GM19240 (cell line): Measurements from ENCODE around the gene APOO.

Experiments
- DNase-seq: peaks from one replicate; pipeline ENCODE4 v3.0.0; 2011; ENCODE audit warnings: low spot score; ENCODE audit not compliant: insufficient read length

The APOO gene

DNA sequence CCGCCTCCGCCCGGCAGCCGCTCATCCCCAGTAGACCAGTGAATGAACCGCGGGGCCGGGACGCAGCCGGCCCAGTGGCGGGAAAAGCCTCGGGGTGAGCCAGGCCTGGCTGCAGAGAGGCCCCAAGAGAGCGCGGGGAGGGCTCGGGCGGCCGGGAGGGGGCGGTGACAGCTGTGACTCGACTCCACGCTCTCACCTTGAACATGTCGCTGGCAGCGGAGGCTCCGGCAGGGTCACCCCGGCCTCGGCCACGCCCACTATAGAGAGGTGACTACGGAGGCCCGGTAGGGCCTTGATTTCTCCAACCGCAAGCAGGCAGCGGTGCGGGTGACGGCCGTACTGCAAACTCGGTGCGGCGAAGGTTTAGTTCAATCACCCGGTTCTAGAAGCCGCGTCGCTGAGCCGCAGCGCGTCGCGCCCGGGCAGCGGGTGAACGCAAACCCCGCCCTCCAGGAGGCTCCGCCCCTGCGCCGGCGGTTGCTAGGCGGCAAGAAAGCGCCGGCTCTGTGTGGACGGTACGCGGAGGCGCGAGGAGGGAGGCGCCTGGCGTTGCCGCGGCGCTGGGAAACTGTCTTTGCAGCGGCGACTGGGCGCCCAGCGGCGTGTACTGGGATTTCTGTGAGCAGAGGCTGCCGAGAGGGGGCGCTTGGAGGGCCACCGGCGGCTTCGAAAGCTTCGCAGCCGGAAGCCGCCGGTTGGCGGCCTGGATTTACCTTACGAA, at the start of gene APOO, which contains the start of gene CXorf58:
TSS of gene APOO (minus strand) at position 441 of the 721 bp plus-strand sequence. CDS start at position 205, 236 bp downstream.
TSS of gene CXorf58 (plus strand) at position 509 of the 721 bp plus-strand sequence. CDS start 2,297 bp downstream, outside the sequence.
- DNase-seq = peak; percentile 61

- no peak for DNase-seq
Measured at GRCh38 chrX:23954396-23954795, 46.7 kb upstream of the APOO start.

DNA sequence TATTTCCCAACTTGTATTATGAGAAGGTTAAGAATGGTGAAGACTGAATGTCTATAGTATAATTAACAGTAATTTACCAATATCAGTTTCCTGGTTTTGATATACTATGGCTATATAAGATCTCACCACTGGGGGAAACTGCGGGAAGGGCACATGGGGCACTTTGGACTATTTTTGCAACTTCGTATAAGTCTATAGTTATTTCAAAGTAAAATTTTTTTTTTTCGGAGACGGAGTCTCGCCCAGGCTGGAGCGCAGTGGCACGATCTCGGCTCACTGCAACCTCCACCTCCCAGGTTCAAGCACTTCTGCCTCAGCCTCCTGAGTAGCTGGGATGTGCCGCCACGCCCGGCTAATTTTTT, 46.2 kb upstream of the APOO start:
- no peak for DNase-seq

DNA sequence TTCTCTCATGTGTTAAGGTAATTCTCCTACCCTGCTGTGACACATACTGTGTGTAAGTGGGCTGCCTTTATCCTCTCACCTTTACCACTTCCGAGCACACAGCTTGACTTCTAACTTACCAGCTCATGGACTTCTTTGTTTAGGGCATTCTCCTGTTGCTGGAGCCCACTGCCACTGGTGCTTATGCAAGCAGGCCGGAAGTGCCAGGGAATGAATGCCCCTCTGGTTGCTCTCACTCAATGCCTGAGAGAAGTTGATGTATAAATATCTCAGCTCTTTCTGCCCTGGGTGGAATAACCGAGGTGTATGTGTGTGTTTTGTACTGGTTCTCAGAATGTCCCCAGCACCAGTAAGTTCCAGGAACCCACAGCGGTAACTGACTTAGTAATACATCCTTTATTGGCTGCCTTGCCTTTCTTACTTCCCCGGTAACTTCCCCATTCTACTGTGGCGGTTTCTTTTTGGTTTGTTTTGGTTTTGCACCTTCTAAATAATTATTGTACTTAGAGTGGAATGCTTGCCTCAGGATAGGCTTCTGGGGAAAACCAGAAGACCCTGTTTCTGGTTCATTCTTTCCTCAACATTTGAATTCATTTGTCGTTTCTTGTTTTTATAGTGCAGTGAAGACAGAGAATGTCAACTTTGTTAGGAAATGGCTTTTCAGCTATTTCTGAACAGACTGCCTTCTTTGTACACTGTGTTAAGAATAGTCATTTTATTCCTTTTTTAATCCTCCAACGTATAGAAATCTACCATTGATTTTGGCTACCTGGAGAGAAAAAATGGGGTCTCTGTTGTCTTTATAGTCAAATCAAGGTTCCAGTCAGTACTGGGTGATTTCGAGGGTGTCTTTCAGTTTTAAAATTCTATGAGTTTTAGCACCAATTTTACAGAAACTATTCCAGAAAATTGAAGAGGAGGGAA, 45.5 kb upstream of the APOO start:
- DNase-seq = peak; percentile 26

DNA sequence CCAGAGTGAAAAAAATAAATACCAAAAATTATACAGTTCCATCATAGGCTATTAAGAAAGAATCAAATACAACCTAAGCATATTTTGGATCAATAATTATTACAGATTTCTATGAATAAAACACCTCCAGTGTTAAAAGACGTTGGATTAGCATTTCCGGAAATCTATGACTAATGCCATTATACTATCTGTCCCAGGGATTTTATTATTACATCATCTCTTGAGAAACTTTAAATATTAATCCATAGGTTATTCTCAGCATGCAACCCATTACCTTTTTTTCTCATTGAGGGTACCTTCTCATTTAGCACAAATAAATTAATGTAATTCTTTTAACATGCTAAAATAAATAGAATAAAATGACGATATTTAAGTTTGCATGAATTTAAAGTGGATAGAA, 44.7 kb upstream of the APOO start:
- no peak for DNase-seq

DNA sequence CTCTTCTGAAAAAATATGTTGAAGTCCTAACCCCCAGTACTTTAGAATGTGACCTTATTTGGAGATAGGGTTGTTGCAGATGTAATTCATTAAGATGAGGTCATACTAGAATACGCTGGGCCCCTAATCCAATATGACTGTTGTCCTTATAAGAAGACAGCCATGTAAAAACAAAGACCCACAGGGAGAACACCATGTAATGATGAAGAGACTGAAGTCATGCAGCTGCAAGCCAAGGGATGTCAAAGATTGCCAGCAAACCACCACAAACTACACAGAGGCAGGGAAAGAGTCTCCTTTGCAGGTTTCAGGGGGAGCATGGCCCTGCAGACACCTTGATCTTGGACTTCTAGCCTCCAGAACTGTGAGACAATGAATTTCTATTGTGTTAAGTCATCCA, 37.5 kb upstream of the APOO start:
- no peak for DNase-seq

DNA sequence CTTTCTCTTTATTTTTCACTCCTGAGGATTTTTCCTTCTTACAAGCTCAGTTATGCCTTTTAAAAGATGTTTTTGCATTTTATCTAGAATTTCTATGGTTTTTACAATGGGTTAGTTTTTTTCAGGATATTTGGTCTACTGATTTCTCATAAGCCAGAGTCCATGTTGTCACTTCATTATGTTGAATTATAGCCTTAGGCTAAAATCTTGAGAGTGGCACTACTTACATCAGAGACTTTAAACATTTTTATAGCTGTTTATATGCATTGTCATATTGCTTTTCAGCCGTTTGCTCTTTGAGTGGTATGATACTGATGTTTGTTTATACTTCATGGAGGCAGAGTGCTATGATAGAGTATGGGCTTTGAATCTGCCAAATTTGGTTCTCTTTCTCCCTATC, 36.5 kb upstream of the APOO start:
- DNase-seq = no peak

DNA sequence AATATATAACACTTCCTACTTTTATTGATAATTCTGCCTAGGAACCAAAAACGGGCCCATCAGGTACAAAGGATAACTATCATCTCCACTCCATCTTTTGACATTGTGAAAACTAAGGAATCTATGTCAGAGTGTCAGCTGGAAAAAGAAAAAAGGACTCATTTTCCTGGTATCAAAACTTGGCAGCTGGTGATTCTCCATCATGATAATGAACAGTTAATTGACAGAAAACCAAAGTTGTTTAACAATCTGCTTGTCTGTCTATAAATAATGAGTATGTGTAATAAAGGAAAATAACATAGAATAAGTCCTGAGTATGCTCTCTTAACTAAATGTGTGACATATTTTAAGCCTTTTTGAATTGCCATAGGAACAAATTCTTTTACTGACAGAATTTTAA, 31.5 kb upstream of the APOO start:
- DNase-seq = no peak

GRCh38 chrX:23938690-23939089, 31.0 kb upstream of the APOO start:
- no peak for DNase-seq

GRCh38 chrX:23937100-23937499, 29.4 kb upstream of the APOO start:
- no peak for DNase-seq

DNA sequence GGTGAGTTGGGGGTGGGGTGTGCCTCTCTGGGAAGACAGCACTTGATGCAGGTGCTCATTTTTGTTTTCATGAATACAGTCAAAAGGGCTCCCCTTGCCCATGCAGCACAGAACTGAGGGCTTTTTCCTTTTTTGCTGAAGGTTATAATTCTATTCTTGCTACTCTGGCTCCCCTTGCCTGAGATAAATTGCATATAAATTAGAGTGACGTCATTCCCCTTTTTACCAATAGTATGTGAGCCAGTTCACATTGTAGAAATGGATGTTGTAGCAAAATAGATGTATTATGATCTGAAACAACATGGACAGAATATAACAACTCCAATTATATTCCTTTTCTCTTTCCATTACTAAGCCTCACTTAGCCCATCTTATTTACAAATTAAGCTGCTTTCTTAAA, 28.4 kb upstream of the APOO start:
- no peak for DNase-seq

DNA sequence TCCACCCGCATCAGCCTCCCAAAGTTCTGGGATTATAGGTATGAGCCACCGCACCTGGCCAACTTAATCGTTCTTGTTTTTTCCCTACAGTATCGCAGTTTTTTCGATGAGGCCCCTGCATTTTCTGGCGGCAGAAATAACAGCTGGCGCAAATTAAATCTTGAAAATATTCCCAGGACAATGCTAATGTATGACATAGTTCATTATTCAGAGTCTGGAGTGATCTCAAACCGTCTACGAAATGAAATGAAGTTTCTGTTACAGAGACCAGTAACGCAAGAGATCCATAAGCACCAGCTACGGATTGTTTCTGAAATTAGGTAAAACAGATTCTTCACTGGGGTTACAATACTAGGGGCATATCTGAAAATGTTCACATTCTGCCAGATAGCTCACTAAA, 27.4 kb upstream of the APOO start:
- no peak for DNase-seq

GRCh38 chrX:23932046-23932445, 24.3 kb upstream of the APOO start:
- DNase-seq = no peak

- no peak for DNase-seq
Measured at GRCh38 chrX:23930894-23931604, 23.3 kb upstream of the APOO start.

DNA sequence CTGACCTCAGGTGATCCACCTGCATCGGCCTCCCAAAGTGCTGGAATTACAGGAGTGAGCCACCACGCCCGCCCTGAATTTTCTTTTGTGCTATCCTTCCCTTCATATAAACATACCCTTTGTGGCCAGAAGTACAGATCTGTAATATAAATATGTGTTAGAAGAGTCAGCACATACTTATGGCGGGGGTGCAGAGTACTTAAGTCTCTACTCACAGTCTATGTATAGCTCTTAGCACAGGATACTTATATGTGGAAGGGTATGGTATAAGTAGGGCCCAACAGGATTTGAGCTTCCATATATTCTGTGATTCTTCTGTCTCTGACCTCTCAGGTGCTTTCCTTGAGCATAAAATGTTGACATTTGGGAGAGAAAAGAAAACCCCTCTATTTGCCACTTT, 18.3 kb upstream of the APOO start:
- DNase-seq = no peak

DNA sequence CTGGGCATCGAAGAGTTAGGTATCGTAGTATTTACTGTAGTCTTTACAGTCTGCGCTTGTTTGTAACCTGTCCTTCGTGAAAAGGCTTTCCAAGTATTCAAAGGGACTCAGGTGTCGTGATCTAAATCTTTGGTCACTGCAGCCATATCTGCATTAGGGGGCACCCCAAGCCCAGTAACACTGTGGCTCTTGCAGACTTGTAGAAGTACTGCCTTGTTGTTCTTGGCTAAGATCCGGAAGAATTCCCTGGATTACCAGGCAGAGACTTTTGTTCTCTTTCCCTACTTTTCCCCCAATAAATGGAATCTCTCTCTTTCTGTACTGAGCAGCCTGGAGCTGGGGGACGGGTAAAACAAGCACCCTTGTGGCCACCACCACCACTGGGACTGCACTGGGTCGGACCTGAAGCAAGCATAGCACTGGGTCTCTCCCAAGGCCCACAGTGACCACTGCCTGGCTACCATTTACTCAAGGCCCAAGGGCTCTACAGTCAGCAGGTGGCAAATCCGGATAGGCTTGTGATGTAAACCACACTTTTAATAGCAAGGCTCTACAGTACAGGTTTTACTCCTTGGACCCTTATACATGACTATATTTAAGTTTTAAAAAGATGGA, 12.1 kb upstream of the APOO start:
- no peak for DNase-seq

DNA sequence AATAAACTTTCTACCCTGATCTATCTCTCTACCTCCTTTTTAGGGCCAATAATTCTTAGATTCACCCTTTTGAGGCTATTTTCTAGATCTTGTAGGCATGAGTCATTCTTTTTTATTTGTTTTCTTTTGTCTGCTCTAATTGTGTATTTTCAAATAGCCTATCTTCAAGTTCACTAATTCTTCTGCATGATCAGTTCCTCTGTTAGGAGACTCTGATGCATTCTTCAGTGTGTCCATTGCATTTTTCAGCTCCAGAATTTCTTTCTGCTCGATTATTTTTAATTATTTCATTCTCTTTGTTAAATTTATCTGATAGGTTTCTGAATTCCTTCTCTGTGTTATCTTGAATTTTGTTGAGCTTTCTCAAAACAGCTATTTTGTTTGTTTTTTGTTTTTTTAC, 11.4 kb upstream of the APOO start:
- no peak for DNase-seq

GRCh38 chrX:23911126-23911835, 3.5 kb upstream of the APOO start:
- DNase-seq = no peak

GRCh38 chrX:23908219-23909004, 674 bp upstream of the APOO start:
- DNase-seq = no peak

- no peak for DNase-seq
Measured at GRCh38 chrX:23907111-23907497, 634 bp downstream of the APOO start.
